ENCODE results near the gene RNF208. TPM values are rescaled to one million over a fixed set of nuclear protein-coding genes. Genes with fewer than 3 reads are reported as not detected.

Gene RNF208
- total RNA-seq = 1 to 10 TPM; 2.0 to 3.0 TPM
- polyA plus RNA-seq (ENCODE audit: insufficient read length in 2 of 2) = 10 to 100 TPM; 64.3 to 66.6 TPM
- long read RNA-seq, donor 1, transcript RNF208-201 (1 exons, 1,077 nt) = major isoform, 23 of 23 reads
- long read RNA-seq, donor 1, partial matches to known transcripts = 0 of 23 reads
- long read RNA-seq, donor 1, other reads (novel, unspliced or antisense) = 0 of 23 reads
- long read RNA-seq, donor 2, transcript RNF208-201 (1 exons, 1,077 nt) = major isoform, 16 of 25 reads
- long read RNA-seq, donor 2, partial matches to known transcripts = 9 of 25 reads
- long read RNA-seq, donor 2, other reads (novel, unspliced or antisense) = 0 of 25 reads
- long read RNA-seq, donor 3, transcript RNF208-201 (1 exons, 1,077 nt) = major isoform, 15 of 15 reads
- long read RNA-seq, donor 3, partial matches to known transcripts = 0 of 15 reads
- long read RNA-seq, donor 3, other reads (novel, unspliced or antisense) = 0 of 15 reads
- long read RNA-seq, donor 4, partial matches to known transcripts = 0 of 2 reads
- long read RNA-seq, donor 4, other reads (novel, unspliced or antisense) = 0 of 2 reads

GRCh38 chr9:137222190-137223077 lies at the start of gene RNF208:
RNF208 (minus strand) TSS chr9:137222240; CDS start chr9:137221212, 1,028 bp downstream.
- Histone ChIP-seq H3K27ac (ENCODE audit: low read depth, low read length) (peak within 1 kb of the TSS; percentile 75), H3K36me3 (ENCODE audit: control insufficient read depth, insufficient read depth, low read length) (peaks cover 35% of the 10 kb centered on the region), H3K27me3 (ENCODE audit: control insufficient read depth, insufficient read depth, low read length) (no peaks in the 10 kb centered on the region), H3K4me1 (ENCODE audit: control insufficient read depth, insufficient read depth, low read length) (peaks cover 40% of the 10 kb centered on the region), H3K4me3 (ENCODE audit: low read depth, low read length) (peak within 1 kb of the TSS; percentile 60), H3K9me3 (ENCODE audit: control insufficient read depth, insufficient read depth, low read length) (no peaks in the 10 kb centered on the region)
- peak in 2 of 6 donors; percentile 70 for DNase-seq (ENCODE audit: low read depth in 4 of 6, low spot score in 6 of 6)
- WGBS (ENCODE audit: insufficient coverage) = 3% methylated on average over 86 of the region's 88 CpGs

GRCh38 chr9:137271696-137272076 lies 49.6 kb upstream of the RNF208 start:
- no peak overlapping the region for H3K27ac ChIP-seq (ENCODE audit: low read depth, low read length)
- H3K27me3 ChIP-seq (ENCODE audit: control insufficient read depth, insufficient read depth, low read length) = peaks cover 8% of the 10 kb centered on the region
- 51% methylated on average over 3 of the region's 3 CpGs for WGBS (ENCODE audit: insufficient coverage)
- no peak for DNase-seq (ENCODE audit: low read depth in 4 of 6, low spot score in 6 of 6)
- H3K4me3 ChIP-seq (ENCODE audit: low read depth, low read length) = no peak overlapping the region
- peaks cover 92% of the 10 kb centered on the region for H3K36me3 ChIP-seq (ENCODE audit: control insufficient read depth, insufficient read depth, low read length)
- peaks cover 15% of the 10 kb centered on the region for H3K4me1 ChIP-seq (ENCODE audit: control insufficient read depth, insufficient read depth, low read length)
- H3K9me3 ChIP-seq (ENCODE audit: control insufficient read depth, insufficient read depth, low read length) = no peaks in the 10 kb centered on the region

- Histone ChIP-seq H3K27me3 (ENCODE audit: control insufficient read depth, insufficient read depth, low read length) (peaks cover 2% of the 10 kb centered on the region), H3K4me1 (ENCODE audit: control insufficient read depth, insufficient read depth, low read length) (peaks cover 10% of the 10 kb centered on the region), H3K27ac (ENCODE audit: low read depth, low read length) (no peak overlapping the region), H3K4me3 (ENCODE audit: low read depth, low read length) (no peak overlapping the region), H3K9me3 (ENCODE audit: control insufficient read depth, insufficient read depth, low read length) (no peaks in the 10 kb centered on the region), H3K36me3 (ENCODE audit: control insufficient read depth, insufficient read depth, low read length) (peaks cover 95% of the 10 kb centered on the region)
- DNase-seq (ENCODE audit: low read depth in 4 of 6, low spot score in 6 of 6) = peak in 1 of 6 donors; percentile 0
- 89% methylated on average over 28 of the region's 32 CpGs for WGBS (ENCODE audit: insufficient coverage)
These were observed 49.1 kb upstream of the RNF208 start for GRCh38 chr9:137270929-137271695.

- H3K4me1 ChIP-seq (ENCODE audit: control insufficient read depth, insufficient read depth, low read length) = peaks cover 2% of the 10 kb centered on the region
- peaks cover 96% of the 10 kb centered on the region for H3K36me3 ChIP-seq (ENCODE audit: control insufficient read depth, insufficient read depth, low read length)
- H3K4me3 ChIP-seq (ENCODE audit: low read depth, low read length) = no peak overlapping the region
- peak in 1 of 6 donors; percentile 0 for DNase-seq (ENCODE audit: low read depth in 4 of 6, low spot score in 6 of 6)
- H3K9me3 ChIP-seq (ENCODE audit: control insufficient read depth, insufficient read depth, low read length) = no peaks in the 10 kb centered on the region
- H3K27me3 ChIP-seq (ENCODE audit: control insufficient read depth, insufficient read depth, low read length) = no peaks in the 10 kb centered on the region
- 94% methylated on average over 13 of the region's 17 CpGs for WGBS (ENCODE audit: insufficient coverage)
- H3K27ac ChIP-seq (ENCODE audit: low read depth, low read length) = no peak overlapping the region
These were observed 47.3 kb upstream of the RNF208 start for GRCh38 chr9:137269231-137269772.

- H3K36me3 ChIP-seq (ENCODE audit: control insufficient read depth, insufficient read depth, low read length) = peaks cover 96% of the 10 kb centered on the region
- H3K27ac ChIP-seq (ENCODE audit: low read depth, low read length) = no peak overlapping the region
- H3K27me3 ChIP-seq (ENCODE audit: control insufficient read depth, insufficient read depth, low read length) = no peaks in the 10 kb centered on the region
- H3K4me1 ChIP-seq (ENCODE audit: control insufficient read depth, insufficient read depth, low read length) = no peaks in the 10 kb centered on the region
- WGBS (ENCODE audit: insufficient coverage) = 93% methylated on average over 18 of the region's 19 CpGs
- H3K9me3 ChIP-seq (ENCODE audit: control insufficient read depth, insufficient read depth, low read length) = no peaks in the 10 kb centered on the region
- no peak overlapping the region for H3K4me3 ChIP-seq (ENCODE audit: low read depth, low read length)
- DNase-seq (ENCODE audit: low read depth in 4 of 6, low spot score in 6 of 6) = peak in 1 of 6 donors; percentile 0
These were observed 46.6 kb upstream of the RNF208 start for GRCh38 chr9:137268538-137269201.

- Histone ChIP-seq H3K4me3 (ENCODE audit: low read depth, low read length) (no peak overlapping the region), H3K27ac (ENCODE audit: low read depth, low read length) (no peak overlapping the region), H3K36me3 (ENCODE audit: control insufficient read depth, insufficient read depth, low read length) (peaks cover 97% of the 10 kb centered on the region), H3K9me3 (ENCODE audit: control insufficient read depth, insufficient read depth, low read length) (no peaks in the 10 kb centered on the region), H3K4me1 (ENCODE audit: control insufficient read depth, insufficient read depth, low read length) (no peaks in the 10 kb centered on the region), H3K27me3 (ENCODE audit: control insufficient read depth, insufficient read depth, low read length) (no peaks in the 10 kb centered on the region)
- peak in 1 of 6 donors; percentile 0 for DNase-seq (ENCODE audit: low read depth in 4 of 6, low spot score in 6 of 6)
- WGBS (ENCODE audit: insufficient coverage) = 100% methylated on average over 3 of the region's 6 CpGs
These were observed 45.9 kb upstream of the RNF208 start for GRCh38 chr9:137267933-137268355.

GRCh38 chr9:137266585-137267453 lies 44.8 kb upstream of the RNF208 start:
- Histone ChIP-seq H3K4me3 (ENCODE audit: low read depth, low read length) (no peak overlapping the region), H3K27ac (ENCODE audit: low read depth, low read length) (no peak overlapping the region), H3K4me1 (ENCODE audit: control insufficient read depth, insufficient read depth, low read length) (peaks cover under 1% of the 10 kb centered on the region), H3K36me3 (ENCODE audit: control insufficient read depth, insufficient read depth, low read length) (peaks cover 92% of the 10 kb centered on the region), H3K9me3 (ENCODE audit: control insufficient read depth, insufficient read depth, low read length) (no peaks in the 10 kb centered on the region), H3K27me3 (ENCODE audit: control insufficient read depth, insufficient read depth, low read length) (no peaks in the 10 kb centered on the region)
- DNase-seq (ENCODE audit: low read depth in 4 of 6, low spot score in 6 of 6) = no peak
- 97% methylated on average over 28 of the region's 34 CpGs for WGBS (ENCODE audit: insufficient coverage)

GRCh38 chr9:137266162-137266527 lies 44.1 kb upstream of the RNF208 start:
- no peaks in the 10 kb centered on the region for H3K27me3 ChIP-seq (ENCODE audit: control insufficient read depth, insufficient read depth, low read length)
- H3K36me3 ChIP-seq (ENCODE audit: control insufficient read depth, insufficient read depth, low read length) = peaks cover 91% of the 10 kb centered on the region
- H3K4me1 ChIP-seq (ENCODE audit: control insufficient read depth, insufficient read depth, low read length) = peaks cover 4% of the 10 kb centered on the region
- DNase-seq (ENCODE audit: low read depth in 4 of 6, low spot score in 6 of 6) = no peak
- no peak overlapping the region for H3K4me3 ChIP-seq (ENCODE audit: low read depth, low read length)
- WGBS (ENCODE audit: insufficient coverage) = 85% methylated on average over 15 of the region's 15 CpGs
- no peaks in the 10 kb centered on the region for H3K9me3 ChIP-seq (ENCODE audit: control insufficient read depth, insufficient read depth, low read length)
- no peak overlapping the region for H3K27ac ChIP-seq (ENCODE audit: low read depth, low read length)
